HG03064 (cell line): Measurements from ENCODE around the gene VPS13D.

Source experiments
- ATAC-seq: cut with Tn5 transposase; IDR thresholded peaks from one replicate; pipeline ENCODE4 v1.9.1; 2021; ENCODE audit warnings: low read depth; ENCODE audit not compliant: unreplicated experiment

Gene VPS13D, protein sequence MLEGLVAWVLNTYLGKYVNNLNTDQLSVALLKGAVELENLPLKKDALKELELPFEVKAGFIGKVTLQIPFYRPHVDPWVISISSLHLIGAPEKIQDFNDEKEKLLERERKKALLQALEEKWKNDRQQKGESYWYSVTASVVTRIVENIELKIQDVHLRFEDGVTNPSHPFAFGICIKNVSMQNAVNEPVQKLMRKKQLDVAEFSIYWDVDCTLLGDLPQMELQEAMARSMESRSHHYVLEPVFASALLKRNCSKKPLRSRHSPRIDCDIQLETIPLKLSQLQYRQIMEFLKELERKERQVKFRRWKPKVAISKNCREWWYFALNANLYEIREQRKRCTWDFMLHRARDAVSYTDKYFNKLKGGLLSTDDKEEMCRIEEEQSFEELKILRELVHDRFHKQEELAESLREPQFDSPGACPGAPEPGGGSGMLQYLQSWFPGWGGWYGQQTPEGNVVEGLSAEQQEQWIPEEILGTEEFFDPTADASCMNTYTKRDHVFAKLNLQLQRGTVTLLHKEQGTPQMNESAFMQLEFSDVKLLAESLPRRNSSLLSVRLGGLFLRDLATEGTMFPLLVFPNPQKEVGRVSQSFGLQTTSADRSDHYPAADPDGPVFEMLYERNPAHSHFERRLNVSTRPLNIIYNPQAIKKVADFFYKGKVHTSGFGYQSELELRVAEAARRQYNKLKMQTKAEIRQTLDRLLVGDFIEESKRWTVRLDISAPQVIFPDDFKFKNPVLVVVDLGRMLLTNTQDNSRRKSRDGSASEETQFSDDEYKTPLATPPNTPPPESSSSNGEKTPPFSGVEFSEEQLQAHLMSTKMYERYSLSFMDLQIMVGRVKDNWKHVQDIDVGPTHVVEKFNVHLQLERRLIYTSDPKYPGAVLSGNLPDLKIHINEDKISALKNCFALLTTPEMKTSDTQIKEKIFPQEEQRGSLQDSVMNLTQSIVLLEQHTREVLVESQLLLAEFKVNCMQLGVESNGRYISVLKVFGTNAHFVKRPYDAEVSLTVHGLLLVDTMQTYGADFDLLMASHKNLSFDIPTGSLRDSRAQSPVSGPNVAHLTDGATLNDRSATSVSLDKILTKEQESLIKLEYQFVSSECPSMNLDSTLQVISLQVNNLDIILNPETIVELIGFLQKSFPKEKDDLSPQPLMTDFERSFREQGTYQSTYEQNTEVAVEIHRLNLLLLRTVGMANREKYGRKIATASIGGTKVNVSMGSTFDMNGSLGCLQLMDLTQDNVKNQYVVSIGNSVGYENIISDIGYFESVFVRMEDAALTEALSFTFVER (N-terminal part only)

DNA sequence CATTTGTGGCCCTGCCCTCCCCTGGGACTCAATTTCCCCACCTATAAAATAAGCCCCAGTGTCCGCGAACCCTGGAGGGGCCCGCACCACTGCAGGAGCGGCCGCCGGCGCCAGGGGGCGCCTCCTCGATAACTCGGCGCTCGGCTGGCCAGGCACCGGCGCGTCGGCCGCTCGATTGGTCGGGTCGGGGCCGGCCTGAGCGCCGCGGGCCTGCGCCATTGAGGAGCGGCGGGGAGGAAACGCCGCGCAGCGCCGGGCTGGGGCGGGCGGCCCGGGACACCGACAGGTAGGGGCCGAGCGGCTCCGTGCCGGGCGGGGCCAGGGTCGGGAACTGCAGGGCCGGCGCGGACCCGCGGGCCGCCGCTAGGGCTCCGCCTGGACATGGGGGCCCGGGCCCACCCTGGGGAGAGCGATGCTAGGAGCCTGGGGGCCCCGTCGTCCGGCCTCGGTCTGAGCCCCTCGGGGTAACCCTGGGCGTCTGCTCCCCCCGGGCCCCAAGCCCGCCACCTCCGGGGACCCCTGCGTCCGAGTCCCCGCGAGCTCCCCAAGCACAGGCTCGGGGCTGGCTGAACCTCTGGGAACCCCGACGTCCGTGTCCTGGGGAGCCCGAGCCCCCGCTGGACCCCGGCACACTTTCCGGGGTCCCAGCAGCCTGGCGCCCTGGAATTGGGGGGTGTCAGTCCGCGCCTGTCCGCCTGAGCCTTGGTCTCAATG, at the start of gene VPS13D:
Gene VPS13D, plus strand, starts transcription at position 196 of the 714 bp plus-strand sequence. CDS start 4,237 bp downstream, outside the sequence.
- ATAC-seq, result no peak

DNA sequence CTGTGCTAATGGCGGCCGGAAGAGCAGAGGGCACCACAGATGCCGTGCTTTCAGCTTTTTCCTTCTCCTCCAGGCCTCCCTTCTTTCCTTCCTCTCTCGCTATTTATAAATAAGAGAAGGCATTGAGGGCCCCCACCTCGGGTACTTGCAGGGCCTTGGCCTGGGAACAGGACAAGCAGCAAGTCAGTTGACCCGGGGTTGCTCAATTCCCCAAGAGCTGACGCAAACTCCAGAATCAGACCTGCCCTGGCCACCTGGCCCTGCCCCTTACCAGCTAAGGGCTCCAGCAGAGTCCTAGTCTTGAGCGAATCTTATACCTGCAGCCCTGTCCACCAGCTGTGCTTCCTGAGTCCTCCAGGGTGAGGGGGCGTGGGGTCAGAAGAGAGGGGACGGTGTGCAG, 49.5 kb upstream of the VPS13D start:
- ATAC-seq, result no peak

DNA sequence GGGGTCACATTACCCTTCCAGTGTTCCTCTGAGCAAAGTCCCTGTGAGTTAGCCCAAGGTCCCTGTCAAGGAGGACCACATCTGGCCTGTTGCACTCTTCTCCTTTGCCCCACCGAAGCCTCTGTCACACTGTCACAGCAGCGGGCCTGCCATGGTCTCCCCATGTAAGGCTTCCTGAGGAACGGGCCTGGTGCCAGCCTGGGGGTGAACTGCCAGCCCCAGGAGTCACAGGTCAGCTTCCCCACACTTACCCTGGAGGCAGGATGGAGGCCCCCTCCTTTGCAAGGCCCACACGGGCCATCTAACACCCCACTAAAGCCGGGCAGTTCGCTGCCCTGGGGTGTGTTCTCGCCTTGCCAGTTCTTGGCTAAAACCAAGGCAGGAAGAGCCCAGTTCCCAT, 48.9 kb upstream of the VPS13D start:
- ATAC-seq, result no peak

DNA sequence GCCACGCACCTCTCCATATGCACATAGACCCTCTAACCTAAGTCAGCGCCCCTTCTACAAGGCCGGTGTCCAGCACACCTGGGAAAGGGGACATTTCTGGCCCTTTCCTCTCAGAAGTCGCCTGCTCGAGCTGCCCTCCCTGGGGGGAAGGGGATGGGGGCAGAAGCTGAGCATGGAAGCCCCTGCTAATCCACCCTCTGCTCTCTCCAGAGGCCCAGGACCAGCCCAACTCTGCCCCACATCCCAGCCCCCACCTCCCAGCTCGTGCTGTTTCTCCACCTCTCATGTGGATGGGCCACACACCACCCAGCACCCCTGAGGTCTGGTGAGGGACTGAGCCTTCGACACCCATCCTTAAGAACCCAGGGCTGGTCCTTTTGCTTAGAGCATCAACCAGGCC, 48.3 kb upstream of the VPS13D start:
- ATAC-seq, result no peak

DNA sequence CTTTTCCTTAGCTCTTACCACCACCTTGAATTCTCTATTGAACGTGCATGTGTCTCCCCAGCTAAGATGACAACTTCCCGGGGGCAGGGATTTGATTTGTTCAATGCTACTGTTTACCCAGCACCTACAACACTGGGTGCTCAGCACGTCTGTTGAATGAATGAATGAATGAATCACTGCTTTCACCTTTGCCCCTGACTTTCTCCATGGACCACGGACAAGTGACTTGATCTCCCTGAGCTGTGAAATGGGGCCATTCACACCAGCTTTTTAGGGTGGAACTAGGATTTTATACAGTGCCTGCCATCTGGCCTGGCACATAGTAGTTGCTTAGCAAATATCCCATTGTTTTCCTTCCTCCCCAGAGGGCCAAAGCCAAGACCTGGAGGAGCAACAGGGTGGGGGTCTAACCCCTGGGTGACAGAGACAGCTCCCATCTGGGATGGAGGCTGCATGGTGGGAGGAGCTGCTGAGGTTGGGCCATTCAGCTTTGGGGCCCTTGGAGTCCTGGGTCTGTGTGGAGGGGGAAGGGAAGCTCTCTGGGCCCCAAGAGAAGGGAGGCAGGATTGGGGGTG, 47.3 kb upstream of the VPS13D start:
- no peak for ATAC-seq

DNA sequence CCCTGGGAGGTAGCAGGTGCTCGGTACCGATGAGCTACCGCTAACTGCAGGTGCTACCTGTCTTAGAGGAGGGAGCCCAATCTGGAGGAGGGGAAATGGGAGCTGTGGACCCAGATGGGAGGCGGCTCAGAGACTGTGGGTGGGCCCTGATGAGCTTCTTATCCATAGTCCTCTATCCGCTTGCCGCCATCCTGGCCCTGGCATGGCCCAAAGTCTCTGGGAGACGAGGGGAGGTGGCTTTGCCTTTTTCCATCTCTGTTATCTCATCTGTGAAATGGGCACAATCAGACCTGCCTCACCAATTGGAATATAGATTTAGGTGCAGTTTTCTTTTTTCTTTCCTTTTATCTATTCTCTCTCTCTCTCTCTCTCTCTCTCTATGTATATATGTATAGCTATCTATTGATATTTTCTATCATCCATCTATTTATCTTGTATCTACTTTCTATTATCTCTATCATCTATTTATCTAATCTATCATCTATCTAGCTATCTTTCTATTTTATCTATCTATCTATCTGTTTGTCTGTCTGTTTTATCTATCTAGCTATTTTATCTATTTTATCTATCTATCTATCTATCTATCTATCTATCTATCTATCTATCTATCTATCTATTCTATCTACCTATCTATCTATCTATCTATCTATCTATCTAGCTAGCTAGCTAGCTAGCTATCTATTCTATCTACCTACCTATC, 46.6 kb upstream of the VPS13D start:
- ATAC-seq, result no peak

DNA sequence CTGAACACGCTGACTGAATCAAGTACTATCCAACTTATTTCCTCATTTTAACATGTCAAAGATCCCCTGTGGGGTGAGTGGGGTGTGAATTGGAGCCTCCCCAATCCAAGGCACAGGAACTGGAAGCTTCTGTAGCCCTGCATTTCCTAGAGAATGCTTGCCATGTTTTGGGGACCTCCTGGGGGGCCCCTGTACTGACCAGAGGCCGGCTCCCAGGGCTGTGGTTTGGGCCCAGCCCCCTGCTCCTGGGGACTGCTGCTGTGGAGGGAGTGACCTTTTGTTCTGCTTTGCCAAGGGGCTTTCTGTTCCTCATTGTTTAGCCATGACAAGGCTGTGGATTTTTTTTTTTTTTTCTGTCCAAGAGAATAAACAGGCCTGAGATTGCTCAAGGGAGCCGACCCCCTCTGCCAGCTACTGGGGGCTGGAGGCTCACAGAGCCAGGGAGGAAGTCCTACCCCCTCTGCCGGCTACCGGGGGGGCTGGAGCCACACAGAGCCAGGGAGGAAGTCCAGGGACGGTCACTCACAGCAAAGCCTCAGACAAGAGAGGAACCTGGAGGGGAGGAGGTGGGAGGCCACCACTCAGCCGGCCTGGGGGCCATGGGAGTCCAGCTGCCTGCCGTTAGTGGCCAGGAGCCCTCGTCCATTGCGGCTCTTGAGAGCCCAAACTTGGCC, 45.7 kb upstream of the VPS13D start:
- ATAC-seq, result no peak

DNA sequence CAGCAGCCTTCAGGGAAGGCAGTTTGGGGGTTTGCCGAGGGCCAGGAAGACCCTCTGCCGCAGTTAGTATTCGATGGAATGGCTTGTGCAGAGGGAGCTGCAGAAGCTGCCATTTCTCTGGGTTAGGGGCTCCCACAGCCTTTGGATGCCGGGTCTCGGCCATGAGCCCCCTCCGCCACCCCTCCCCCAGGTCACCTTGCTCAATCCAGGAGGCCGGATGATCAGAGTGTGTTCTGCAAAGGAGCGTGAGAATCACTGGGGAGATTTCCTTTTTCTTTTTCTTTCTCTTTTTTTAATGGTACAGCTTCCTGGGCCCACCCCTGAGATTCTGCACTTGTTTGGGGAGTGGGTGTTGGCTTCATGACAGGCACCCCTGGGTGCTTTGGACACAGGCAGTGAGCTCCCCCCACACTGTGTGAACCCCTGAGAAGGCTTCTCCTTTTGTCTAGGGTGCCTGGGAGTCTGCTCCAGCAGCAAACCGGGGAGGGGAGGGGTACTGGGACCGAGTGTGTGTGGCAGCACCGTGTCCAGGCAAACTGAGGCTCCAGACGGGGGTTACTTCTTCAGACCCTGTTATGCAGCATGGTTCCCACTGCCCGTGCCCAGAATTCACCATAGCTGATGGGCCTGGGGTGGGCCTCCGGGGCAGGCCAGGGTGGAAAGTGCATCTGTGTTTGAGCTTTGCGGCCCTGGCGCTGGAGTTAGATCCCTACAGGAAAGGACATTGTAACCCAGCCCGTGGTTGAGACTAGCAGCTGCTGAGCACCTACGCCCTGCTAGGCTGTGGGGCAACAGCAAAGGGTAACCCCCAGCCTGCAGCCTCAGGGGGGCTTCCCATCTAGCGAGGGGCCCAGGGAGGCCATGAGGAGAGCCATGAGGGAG, 44.6 kb upstream of the VPS13D start:
- no peak for ATAC-seq

DNA sequence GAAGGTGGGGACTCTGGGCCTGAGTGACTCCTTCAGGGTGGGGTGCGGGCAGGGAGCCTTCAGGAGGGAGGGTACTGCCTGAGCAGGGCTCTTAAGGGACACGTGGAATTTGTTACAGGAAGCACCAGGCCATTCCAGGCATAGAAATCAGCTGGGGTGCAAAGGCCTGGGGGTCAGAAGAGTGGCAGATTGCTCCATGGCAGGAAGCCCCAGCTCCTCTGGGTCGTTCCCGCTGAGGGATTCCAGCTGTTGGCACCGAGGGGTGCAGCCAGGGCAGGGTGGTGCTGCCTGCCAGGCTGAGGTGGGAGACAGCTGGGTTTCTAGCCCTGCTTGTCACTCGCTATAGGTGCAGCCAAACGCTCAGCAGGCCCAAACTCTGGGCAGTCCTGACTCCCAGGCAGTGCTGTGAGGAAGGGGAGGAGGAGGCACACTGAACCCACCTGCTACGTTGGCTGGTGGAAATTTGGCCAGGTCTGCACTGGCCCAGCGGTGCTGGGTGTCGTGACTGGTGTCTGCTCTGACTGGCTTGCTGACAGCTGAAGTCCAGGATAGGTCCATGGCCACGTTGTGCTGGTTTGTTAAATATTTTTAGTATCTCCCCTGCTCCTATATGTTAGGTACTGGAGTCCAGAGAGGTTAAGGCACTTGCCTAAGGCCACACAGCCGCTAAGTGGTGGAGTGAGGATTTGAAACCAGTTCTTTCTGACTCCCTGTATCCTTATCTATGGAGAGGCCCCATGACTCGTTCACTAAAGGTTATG, 43.7 kb upstream of the VPS13D start:
- no peak for ATAC-seq

DNA sequence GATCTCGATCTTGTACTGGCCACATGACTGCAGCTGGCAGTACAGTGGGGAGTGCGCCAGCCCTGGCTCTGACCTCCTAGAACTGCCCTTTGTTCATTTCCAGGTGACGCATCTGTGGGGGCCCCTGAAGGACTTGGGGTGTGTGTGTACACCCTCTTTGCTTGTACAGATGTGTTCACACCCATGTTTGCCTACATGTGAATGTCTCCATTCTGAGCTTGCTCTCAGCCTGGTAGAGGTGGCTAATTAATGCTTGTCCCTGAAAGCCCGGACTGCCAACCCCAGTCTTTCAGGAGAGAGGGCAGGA, 43.2 kb upstream of the VPS13D start:
- no peak for ATAC-seq

DNA sequence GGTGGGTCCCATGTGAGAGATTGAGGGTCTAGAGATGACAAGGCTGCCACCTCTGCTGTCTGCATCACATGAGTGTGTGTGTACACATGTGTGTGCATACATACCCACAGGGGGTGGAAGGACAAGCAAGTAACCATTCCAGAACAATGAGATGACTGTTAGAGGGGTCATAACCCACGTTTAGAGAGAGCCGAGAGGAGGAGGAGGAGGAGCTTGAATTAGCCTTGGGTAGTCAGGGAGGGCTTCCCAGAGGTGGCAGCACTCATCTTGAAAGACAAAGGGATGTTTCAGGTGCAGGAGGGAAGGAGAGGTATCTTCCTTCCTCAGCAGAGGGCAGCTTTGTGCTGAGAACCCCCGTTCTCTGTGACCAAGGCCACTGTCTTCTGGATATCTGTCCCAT, 41.7 kb upstream of the VPS13D start:
- no peak for ATAC-seq

DNA sequence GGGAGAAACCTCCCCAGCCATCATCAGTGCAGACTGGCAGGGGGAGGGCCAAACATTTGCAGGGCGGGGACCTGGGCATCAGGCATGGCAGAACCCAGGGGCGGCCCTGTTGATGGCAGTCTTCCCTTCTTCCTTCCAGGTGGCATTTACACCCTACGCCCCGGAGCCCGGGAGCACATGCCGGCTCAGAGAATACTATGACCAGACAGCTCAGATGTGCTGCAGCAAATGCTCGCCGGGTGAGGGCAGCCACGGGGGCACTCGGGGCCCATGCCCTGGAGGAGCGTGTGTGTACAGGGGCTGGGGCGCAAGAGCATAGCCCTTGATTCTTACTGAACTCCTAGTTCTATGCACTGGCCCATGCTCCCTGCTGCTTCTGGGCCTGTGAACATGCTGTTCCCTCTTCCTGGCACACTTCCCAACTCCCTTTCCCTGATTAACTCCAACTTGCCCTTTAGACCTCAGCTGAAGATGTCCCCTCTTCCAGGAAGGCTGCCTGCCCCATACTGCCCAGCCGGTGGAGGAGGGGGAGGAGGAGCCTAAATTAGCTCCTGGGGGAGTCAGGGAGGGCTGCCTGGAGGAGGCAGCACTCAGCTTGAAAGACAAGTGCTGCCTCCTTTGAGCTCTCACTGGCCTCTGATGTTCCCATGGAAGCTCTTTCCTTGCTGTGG, 41.0 kb upstream of the VPS13D start:
- ATAC-seq, result no peak

DNA sequence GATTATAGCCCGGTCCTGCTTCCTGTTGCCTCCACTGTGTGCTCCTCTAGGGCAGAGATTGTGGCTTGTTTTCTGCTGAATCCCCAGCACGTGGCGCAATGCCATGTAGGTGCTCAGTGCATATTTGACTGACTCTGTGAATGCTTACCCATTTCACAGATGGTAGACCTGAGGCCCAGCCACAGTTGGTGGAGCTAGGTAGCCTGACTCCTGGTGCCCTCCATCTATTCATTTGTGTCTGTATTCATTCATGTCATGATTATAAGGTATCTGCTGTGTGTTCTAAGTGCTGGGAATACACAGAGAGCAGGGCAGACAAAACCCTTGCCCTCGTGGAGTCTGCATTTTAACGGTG, 40.5 kb upstream of the VPS13D start:
- no peak for ATAC-seq

DNA sequence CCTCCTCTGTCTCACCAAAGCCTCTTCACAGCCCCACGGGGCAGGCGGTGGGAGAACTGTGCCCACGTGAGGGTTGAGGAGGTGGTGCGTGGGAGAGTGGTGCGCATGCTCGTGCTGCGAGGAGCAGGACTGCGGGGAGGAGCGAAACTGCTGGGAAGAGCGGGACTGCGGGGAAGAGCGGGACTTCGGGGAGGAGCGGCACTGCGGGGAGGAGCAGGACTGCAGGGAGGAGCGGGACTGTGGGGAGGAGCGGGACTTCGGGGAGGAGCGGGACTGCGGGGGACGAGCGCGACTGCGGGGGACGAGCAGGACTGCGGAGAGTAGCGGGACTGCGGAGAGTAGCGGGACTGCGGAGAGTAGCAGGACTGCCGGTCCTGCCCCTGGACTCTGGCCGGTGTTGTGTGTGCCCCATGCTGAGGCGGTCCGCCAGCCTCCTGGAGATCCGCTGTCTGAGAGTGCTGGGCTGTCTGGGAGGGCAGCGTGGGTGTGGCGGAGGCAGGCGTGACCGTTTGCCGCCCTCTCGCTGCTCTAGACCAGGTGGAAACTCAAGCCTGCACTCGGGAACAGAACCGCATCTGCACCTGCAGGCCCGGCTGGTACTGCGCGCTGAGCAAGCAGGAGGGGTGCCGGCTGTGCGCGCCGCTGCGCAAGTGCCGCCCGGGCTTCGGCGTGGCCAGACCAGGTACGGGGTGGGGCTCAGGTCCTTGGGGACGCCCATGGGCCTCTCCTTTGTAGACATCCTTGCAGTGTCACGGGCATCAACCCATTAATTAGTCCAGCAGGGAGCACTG, 38.4 kb upstream of the VPS13D start:
- ATAC-seq, result no peak

DNA sequence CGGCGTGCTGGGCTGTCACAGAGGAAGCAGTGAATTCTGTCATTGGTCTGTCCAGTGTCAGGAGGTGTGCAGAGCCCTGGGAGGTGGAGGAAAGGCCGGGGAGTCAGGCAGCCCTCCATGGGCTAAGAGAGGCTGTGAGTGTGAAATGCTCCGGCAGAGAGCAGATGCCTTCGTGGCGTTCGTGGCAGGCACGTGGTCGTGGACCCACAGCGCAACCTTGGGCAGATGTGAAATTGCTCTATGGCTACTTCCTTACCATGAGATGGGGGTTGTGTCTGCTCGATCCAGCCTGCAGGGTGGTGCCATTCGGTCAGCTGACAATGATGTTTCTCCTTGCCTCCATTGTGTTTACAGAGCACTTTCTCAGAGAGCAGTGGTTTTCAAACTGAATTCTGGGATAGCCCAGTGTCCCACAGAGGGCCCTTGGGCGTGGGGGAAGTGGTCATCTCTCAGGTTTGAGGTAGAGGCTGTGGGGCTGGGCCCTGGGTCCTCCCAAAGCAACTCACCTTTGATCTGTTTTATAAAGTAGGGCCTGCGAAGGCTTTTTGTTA, 35.1 kb upstream of the VPS13D start:
- ATAC-seq, result no peak

DNA sequence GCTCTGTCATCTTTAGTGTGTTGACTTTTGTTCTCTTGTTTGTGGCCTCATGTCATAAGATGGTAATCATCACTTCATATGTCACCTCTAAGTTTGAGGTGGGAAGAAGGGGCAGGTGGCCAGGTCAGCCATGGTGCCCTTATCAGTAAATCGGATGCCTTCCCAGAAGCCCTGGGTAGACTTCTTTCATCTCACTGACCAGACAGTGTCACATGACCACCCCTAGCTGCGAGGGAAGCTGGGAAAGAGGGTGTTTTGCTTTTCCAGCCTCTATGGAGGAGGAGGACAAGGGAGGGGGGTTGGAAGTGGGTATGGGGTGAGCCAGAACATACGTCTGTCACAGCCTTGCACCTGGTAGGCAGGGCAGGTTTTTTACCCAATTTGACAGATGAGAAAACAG, 34.4 kb upstream of the VPS13D start:
- no peak for ATAC-seq
